NCI-H2196 (cell line): ENCODE measurements around the gene WWC1.
"Not testable (repeated sequence)": the region's sequence is repeated elsewhere in the genome, so short reads cannot be mapped to it uniquely, and the experiment has no call there.

Source experiments
- DNase-seq: peaks from one replicate; lab custom pipeline; 2025; ENCODE audit not compliant: unreplicated experiment; lab: John Stamatoyannopoulos, UW

Gene WWC1

DNA sequence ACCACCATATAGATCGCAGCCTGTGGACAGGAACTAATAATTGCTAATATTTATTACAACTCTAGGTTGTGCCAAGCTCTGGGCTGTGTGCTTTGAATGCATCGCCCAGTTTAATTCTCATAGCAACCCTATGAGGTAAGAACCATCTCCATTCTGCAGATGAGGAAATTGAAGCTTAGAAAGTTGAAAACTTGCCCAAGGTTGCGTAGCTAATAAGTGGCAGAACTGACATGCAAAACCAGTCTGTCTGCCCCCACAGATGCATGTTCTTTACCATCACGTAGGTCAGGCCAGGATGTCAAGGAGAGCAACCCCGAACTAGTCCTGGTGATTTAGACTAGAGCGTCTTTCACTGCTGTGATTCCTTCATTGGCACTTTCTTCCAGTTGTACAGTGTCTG, 15.6 kb downstream of the WWC1 start:
- no peak for DNase-seq

GRCh38 chr5:168307925-168308584, 16.6 kb downstream of the WWC1 start:
- no peak for DNase-seq

DNA sequence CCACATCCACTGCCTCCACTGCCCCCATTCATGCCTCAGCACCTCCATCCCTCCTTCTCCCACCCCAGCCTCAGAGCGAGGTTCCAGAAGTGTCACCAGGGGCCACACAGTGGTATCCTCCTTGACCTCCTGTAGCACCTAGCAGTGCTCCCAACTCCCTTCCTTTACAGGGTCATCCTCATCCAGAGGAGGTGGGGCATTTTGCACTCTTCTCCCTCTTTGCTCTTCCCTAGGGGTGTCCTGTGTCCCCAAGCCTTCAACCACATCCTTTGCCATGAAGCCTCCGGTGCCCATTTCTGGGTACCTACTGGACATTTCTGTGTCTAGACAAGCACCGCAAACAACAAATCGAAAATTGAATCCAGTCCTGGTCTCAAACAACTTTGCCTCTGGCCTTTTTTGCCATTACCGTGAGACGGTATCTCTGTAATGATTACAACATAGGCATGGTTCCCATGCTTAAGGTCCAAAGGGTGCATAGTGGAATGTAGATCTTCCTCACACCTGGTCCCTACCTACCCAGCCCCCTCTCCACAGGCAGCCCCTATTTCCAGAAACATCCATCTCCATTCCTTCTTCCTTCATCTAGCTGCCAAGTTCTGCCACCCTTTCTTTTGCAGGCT, 17.6 kb downstream of the WWC1 start:
- DNase-seq, result no peak

DNA sequence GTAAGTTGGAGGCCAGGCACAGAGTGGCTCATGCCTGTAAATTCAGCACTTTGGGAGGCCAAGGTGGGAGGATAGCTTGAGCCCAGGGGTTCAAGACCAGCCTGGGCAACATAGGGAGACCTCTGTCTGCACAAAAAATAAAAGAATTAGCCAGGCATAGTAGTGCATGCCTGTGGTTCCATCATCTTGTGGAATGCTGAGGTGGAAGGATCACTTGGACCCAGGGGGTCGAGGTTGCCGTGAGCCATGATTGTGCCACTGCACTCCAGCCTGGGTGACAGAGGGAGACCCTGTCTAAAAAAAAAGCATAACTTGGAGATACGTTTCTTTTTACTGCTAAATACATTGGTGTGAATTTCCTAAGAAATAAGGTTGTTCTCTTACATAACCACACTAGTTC, 19.1 kb downstream of the WWC1 start:
- DNase-seq, result not testable (repeated sequence)

DNA sequence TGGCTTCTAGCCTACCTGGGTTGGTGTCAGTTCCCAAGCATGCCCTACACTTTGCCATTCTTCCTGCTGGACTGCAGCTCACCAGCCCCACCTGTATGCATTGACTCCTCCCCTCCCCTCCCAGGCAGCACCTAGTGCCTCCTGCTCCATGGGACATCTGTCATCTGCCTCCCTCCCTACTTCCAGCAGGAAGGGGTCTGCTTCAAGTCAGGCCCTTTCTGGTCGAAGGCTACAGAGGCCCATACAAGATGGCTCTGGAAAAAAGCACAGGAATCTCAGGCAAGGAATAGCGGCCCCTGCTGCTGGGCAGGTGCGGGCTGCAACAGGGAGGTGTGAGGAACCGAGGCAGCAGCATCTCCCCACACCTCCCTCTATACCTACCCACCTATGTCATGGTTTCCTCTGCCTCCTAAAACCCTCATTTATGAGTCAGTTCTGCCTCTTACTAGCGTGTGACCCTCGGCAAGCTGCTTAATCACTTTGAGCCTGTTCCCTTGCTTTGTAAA, 19.7 kb downstream of the WWC1 start:
- peak; percentile 55 for DNase-seq

DNA sequence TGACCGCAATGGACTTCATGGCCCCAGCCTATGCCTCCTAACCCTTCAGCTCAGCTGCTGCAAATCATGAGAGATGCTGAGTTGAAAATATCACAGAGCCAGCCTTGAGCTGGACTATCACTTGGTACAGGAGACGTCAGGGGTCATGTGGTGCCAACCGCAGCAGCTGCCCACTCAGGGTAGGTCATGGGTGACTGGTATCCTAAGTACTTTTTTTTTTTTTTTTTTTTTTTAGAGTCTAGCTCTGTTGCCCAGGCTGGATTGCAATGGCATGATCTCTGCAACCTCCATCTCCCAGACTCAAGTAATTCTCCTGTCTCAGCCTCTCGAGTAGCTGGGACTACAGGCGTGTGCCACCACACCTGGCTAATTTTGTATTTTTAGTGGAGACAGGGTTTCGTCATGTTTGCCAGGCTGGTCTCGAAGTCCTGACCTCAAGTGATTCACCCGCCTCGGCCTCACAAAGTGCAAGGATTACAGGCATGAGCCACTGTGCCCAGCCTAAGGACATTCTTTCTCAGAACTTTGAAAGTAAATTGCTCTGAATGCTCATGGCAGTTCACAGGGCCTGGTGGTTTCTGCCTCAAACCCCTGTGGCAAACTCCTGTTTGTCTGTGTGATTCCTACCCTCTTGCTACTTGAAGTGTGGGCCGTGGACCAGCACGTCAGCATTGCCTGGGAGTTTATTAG, 21.3 kb downstream of the WWC1 start:
- DNase-seq, result no peak

- no peak for DNase-seq
These were observed 22.3 kb downstream of the WWC1 start for GRCh38 chr5:168313596-168314204.

DNA sequence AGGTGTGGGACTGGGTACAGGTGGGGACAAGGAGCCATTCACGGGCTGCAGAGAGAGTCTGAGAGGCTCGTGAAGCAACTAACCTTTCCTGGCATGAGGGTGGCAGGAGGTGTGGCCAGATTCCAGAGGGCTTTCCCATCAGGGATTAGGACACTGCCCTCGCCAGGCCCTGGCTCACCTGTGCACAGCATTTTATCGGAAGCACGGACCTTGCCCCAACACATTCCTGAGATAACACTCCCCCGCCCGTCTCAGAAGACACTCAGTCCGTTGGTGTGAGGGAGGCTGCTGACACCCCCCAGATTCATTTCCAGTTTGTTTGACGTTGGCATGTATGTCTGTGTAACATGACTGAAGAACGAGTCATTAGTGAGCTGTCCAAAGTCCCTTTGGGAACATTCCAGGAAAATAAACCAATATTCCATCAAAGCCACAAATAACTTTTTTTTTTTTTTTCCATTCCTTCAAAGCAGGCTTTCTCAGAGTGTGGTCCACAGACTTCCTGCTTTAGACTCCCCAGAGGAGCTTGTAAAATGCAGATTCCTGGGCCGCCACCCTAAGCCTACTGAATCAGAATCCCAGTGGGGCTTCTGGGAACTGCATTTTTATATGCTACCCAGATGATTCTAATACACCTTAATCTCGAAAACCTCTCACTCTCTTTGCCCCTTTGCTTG, 23.4 kb downstream of the WWC1 start:
- DNase-seq, result no peak

GRCh38 chr5:168315416-168316138, 24.1 kb downstream of the WWC1 start:
- DNase-seq, result no peak

- DNase-seq, result peak; percentile 84
These were observed 24.7 kb downstream of the WWC1 start for GRCh38 chr5:168316139-168316578.

- DNase-seq, result no peak
These were observed 25.7 kb downstream of the WWC1 start for GRCh38 chr5:168317096-168317520.

DNA sequence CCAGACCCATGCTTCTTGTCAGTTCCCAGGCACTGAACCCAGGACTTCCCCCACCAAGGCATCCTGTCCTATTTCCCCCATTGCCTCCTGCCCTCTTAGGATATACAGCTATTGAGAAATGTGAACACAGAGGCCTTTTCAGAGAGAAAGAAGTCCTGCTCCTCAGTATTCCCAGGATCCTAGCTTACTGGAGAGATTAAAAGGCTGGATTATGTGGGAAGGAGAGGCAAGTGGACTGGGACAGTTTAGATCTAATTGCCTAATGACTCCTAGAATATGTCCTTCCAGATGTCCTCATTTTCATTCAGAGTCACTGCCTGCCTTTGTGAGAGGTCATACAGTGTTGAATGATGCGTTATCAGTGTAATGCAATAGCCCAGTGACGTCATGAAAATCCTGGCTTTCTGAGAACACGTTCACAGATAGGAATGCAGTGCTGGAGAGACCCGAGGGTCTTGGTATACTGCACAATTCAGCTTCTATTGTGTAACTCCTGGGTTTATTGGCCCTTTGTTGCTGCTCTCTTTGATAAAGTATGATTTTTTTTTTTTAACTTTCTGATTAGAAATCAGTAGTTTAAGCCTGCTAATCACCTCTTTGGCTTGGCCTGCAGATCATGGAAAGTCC, 26.2 kb downstream of the WWC1 start:
- peak; percentile 80 for DNase-seq

- no peak for DNase-seq
These were observed 26.8 kb downstream of the WWC1 start for GRCh38 chr5:168318240-168318639.

- DNase-seq, result no peak
These were observed 28.3 kb downstream of the WWC1 start for GRCh38 chr5:168319774-168320173.

GRCh38 chr5:168320805-168321204, 29.4 kb downstream of the WWC1 start:
- no peak for DNase-seq

DNA sequence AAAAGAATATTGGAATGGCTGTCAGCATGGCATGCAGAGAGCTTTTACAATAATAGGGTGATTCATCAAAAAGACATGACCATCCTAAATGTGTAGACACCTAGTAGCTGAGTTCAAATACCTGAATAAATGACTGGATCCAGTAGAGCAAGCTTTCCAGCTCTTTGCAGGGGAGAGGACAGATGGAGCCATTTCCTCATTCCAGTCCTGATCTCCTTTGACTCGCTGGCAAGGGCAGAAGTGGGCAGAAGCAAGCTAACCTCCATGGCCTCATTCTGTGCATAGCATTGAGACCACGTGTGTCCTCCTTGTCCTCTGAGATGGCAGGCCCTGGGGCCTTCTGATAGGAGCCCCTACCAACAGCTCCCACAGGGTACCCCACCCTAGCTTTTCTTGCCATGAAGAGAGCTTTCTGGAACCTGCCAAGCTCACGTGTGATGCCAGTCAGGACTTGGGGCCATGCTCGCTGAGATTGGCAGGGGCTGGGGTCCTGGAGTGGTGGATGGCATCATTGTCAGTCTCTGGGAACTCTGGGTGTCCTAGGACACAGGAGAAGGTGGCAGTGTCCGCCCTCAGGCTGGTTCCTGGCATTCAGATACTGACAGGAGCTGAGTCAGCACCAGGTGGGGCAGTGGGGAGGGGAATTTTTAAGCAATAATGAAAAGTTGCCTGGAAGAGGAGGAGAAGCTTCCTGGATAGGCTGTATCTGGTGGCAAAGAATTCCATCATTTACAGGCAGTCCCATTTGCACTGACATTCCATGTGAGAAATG, 33.6 kb downstream of the WWC1 start:
- no peak for DNase-seq

- no peak for DNase-seq
These were observed 35.6 kb downstream of the WWC1 start for GRCh38 chr5:168327019-168327421.

GRCh38 chr5:168327451-168327850, 36.0 kb downstream of the WWC1 start:
- DNase-seq, result no peak

- DNase-seq, result no peak
These were observed 36.5 kb downstream of the WWC1 start for GRCh38 chr5:168327994-168328393.
